Activated CD4-positive, alpha-beta T cell treated with anti-CD3 and anti-CD28 coated beads for 24 hours (primary cell): Measurements from ENCODE around the gene RGS6.

ENCODE experiments used
- DNase-seq, 2 donors: peaks; one replicate each; pipeline ENCODE4 v3.0.0-alpha.2; 2020; ENCODE audit warnings: low read depth in 2 of 2

RGS6 gene

DNA sequence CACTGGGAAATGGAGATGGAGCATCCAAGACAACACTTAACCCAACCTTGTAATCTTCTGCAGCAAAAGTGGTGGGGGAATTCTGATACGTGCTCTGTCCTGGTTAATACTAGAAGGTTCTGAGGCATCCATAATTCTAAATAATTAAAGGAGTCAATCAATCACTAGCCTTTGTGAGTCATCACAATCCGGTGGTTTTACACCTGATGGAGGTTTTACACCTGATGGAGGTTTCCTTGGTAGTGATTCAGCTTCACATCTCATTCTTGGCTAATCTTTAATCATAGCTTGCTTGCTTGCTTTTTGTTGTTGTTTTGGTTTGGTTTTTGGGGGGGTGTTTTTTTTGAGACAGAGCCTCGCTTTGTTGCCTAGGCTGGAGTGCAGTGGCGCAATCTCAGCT is 618.3 kb downstream of the RGS6 start:
- DNase-seq = no peak

DNA sequence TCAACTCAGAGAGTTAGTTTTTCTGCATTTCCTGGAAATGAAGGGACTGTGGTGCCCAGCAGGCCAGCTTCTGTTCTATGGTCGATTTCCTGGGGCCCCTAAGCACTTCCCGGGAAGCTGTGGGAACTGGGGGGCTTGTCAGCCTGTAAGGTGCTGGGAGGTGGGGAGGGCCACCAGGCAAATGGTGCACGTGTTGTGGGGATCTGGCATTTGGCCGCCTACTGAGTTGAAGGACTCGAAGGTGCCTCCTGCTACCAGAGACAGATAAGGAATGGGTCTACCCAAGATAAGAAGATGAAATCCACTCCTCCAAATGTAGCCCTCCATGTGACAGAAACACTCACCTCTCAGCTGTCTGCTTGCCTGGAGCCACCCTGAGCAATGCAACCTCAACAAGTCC is 620.0 kb downstream of the RGS6 start:
- DNase-seq = no peak

DNA sequence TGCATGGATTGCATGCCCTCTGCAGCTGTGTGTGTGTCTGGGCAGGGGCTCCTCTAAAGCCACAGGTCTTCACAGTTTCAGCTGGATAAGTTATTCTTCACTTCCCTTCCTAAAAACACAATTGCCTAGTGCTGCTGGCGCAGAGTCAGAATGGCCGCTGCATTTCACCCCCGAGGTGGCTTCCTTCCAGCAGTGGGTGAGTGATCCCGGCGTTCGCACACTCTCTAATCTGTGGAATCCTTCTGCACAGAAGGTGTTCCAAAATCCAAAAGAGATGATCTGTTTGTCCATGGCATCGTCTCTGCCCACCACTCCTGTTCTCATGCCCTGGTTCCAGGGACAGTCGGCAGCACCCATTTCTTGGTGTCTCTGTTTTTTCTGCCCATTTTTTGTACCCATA is 620.9 kb downstream of the RGS6 start:
- DNase-seq = no peak

- DNase-seq = no peak
Observed at GRCh38 chr14:72553656-72554055, 621.4 kb downstream of the RGS6 start.

- DNase-seq = no peak
Observed at GRCh38 chr14:72554401-72554800, 622.2 kb downstream of the RGS6 start.

GRCh38 chr14:72554994-72555608 is 622.9 kb downstream of the RGS6 start:
- DNase-seq = no peak

GRCh38 chr14:72555609-72556000 is 623.4 kb downstream of the RGS6 start:
- no peak for DNase-seq

- no peak for DNase-seq
Observed at GRCh38 chr14:72557671-72558070, 625.4 kb downstream of the RGS6 start.

DNA sequence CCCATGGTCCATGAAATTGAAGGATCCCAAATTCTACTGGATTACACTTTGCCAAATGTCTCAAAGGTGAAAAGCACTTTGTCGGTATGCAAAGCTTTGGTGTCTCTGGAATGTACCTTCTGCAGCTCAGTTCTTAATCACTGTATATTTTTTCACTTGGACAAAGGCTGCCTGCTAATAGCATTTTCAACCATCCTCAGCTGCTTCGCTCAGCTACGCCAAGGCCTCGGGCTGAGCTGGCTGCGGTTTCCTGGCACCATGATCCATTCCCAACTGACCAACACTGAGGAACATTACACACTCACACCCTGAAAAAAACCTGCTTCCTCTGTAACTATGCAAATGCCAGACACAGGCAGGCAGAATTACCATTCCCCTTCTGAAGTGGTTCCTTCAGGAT is 626.5 kb downstream of the RGS6 start:
- no peak for DNase-seq

GRCh38 chr14:72559202-72559601 is 627.0 kb downstream of the RGS6 start:
- DNase-seq = no peak

DNA sequence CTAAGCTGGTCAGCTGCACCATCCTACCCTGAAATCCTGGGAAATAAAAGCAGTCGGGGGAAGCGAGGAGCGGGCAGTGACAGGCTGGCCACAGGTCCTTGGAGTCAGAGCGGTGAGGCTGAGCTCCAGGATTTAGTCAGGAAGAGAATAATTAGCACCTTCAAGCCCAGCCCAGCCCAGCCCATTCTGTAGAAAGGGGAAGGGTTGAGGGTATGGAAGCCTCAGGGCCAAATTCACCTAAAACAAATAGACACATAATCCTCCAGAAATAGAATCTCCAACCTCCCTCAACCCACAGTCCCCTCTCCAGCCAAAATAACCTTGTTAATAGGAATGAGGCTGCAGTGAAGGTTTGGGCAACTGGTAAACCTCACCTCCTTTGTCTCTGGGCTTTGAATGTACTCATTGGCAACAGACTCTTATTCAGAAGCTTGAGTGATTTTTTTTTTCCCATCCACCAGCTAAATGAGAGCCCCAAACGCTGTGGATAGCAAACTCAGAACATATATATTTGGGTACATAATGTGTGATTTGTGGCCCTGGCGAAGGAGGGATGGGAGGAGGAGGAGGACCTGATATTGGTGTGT is 627.5 kb downstream of the RGS6 start:
- DNase-seq = no peak

- no peak for DNase-seq
Observed at GRCh38 chr14:72560331-72560730, 628.1 kb downstream of the RGS6 start.

- DNase-seq = no peak
Observed at GRCh38 chr14:72560889-72561493, 628.8 kb downstream of the RGS6 start.

DNA sequence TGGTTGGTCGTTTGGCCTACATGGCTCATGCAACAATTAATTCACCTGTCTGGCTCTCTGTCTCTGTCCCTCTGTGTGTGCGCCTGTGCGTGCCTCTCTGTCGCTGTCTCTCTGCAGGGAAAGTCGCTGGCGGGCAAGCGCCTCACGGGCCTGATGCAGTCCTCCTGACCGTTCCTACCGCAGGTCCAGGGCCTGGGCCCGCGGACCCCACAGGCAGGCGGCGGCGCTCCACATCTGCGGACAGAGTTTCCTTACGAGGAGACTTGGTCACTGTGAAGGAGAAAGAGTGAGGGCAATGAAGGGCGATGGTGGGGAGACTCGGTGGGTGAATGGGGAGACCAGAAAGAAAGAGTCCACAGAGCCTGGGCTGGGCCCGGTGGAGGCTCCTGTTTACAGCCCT is 630.1 kb downstream of the RGS6 start:
- no peak for DNase-seq

DNA sequence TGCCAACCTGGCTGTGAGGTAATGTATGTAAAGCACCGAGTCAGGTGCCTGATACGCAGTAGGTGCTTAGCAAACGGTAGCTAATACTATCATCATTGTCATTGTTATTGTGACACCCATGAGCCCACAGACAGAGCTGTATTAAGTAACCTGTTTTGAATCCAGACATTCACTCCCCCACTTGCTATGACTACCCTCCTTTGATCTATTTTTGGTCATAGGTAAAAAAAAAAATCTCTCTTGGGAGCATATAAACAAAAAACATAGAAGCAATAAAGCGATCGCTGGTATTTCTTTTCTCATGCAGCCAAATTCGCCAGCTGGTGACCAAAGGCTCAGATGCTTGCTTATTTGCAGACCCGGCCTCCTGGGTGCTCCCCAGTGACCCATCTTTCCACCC is 631.4 kb downstream of the RGS6 start:
- DNase-seq = no peak

GRCh38 chr14:72565149-72565559 is 632.9 kb downstream of the RGS6 start:
- no peak for DNase-seq

DNA sequence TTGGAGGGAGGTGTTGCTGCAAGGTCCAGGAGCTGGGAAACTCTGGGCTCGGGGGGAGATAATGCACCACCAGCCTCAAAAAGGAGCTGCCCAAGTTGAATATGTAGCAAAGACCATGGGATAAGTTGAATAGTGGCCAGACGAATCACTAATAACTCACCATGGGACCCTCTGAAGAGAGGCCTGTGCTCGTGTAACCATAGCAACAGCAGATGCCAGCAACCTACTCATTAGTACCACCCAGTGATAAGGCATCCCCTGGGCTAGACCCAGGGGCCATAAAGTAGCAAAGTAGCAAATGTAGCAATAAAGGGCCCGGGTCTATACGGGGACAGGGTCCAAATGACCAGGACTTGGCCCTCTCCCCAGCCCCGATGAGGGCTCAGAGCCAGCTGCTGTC is 633.7 kb downstream of the RGS6 start:
- DNase-seq = no peak

GRCh38 chr14:72567226-72567625 is 635.0 kb downstream of the RGS6 start:
- DNase-seq = no peak

DNA sequence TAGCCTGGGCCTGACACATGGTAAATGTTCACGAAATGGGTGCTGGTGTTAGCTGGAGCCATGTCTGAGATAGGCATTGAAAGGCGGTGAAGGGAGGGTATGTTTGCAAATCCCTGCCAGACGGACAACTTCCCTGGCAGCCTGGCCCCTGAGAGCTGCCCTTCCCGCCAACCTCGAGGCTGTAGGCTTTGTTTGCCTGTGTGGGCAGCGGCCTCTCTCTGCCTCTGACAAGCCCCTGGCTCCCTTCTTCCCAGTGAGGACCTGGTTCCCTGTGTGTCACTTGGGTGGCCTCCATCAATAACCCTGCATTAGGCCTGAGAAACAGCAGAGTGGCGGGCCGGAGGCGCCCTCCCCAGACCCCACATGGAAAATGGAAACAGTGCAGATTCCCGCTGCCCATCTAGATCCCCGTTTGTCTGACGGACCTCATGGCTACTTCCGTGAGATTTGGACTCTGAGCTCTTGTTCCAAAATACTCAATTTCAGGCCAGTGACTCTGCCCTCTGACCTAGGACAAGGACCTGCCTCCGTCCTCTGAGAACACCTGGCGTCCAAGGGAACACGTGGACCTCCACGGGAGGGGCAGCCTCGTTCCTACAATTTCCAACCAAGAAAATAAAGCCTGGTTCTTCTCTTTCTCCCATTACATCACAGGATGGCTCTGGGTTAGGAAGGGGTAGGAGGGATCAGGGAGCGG is 636.2 kb downstream of the RGS6 start:
- no peak for DNase-seq

DNA sequence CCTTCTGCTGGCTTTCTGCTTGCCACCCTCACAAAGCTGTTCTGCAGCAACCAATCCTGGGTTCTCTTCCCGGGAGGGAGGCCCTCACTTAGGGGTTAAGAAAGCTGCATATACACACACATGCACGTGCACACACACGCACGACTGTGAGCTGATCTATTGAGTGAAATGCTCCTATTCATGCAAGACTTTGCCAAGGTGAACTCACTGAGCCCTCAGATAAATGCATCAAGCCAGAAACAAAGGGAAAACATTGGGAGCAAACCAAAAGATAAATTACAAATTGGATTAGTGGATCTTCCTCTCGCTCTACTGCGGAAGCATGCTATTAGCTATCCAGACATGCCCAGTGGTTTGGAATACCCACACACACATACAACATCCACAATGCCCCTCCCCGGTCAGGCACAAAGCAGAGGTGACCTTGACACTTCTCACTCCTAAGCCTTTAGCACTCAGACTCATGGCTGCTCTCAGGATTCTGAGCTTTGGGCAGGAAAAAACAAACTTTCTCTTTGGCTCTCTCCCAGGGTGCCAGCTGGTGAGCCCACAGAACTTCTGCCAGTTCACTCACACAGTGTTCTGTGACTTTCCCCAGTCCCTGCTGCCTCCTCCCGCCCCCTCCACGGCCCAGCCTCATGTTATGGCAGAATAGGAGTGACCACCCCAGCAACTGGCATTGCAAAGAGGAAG is 641.6 kb downstream of the RGS6 start:
- no peak for DNase-seq

GRCh38 chr14:72574715-72575114 is 642.5 kb downstream of the RGS6 start:
- DNase-seq = no peak

- no peak for DNase-seq
Observed at GRCh38 chr14:72576258-72576657, 644.0 kb downstream of the RGS6 start.
